HCT116 (cell line): Measurements from ENCODE around the gene ZBTB7C. TPM values are rescaled to one million over a fixed set of nuclear protein-coding genes. Genes with fewer than 3 reads are reported as not detected.

Experiments
- ATAC-seq: fragments of 200-7000 bp; cut with Tn5 transposase; 2 replicates; pipeline ENCODE4 v1.9.1; 2020; ENCODE audit warnings: mild to moderate bottlenecking, moderate library complexity
- BruUV-seq: library from RNA; stranded (reverse); fragments of 400-500 nt; replicated peaks from 2 replicates; lab custom pipeline; 2021; lab: Mats Ljungman, UMichigan
- CTCF ChIA-PET: fragments of 300-600 bp; sonication (Branson Sonifier 250); formaldehyde crosslinking; loops from one replicate; lab custom pipeline; 2021; ENCODE audit warnings: antibody characterized with exemption; lab: Charles Lee
- POLR2A ChIA-PET: fragments of 300-600, 350-600 bp; sonication (Branson Sonifier 250); formaldehyde crosslinking; loops from one replicate; lab custom pipeline; 2021; ENCODE audit warnings: antibody characterized with exemption; lab: Charles Lee
- RAD21 ChIA-PET, 2 experiments: fragments of 300-600 bp; sonication (Branson Sonifier 250); formaldehyde crosslinking; loops; one replicate each; lab custom pipeline; 2023; ENCODE audit warnings: low total read pairs in 2 of 2; ENCODE audit not compliant: uncharacterized antibody in 2 of 2, unreplicated experiment in 2 of 2, low non-redundant PET in 1 of 2; lab: Charles Lee
- DNase-seq: peaks from one replicate; pipeline ENCODE4 v3.0.0-alpha.2; 2010; ENCODE audit warnings: low read depth, low spot score
- H2AFZ ChIP-seq: fragments of 200-600 bp; shearing (Covaris generic), sonication (generic); 2 replicates; pipeline ENCODE4 v1.6.1; 2017; ENCODE audit warnings: low read depth, mixed run types, mixed read lengths, antibody characterized with exemption, low read length; ENCODE audit not compliant: poor library complexity, severe bottlenecking
- H3K27ac ChIP-seq: 2 replicates; pipeline ENCODE4 v1.5.1; 2012; ENCODE audit warnings: low read depth, low read length
- H3K27me3 ChIP-seq: fragments of 200-600 bp; sonication (generic); 2 replicates; pipeline ENCODE4 v1.6.1; 2016; ENCODE audit warnings: mixed run types, low read length, mixed read lengths; ENCODE audit not compliant: insufficient read depth
- H3K36me3 ChIP-seq, 2 experiments: fragments of 200-500 bp in 1 of 2; fragments of 200-600 bp in 1 of 2; sonication (Bioruptor generic) in 1 of 2; sonication (generic) in 1 of 2; 2 replicates each; pipeline versions ENCODE4 v1.5.1 to v1.6.1; 2014 to 2016; ENCODE audit warnings: low read length in 2 of 2, inconsistent platforms in 1 of 2, mixed read lengths in 1 of 2, mixed run types in 1 of 2; ENCODE audit not compliant: insufficient read depth in 2 of 2, control insufficient read depth in 1 of 2
- H3K4me1 ChIP-seq, 2 experiments: fragments of 200-600 bp in 1 of 2; sonication (generic) in 1 of 2; 2 replicates each; pipeline versions ENCODE4 v1.5.1 to v1.6.1; 2012 to 2017; ENCODE audit warnings: low read length in 2 of 2, inconsistent platforms in 1 of 2, mild to moderate bottlenecking in 1 of 2, mixed read lengths in 1 of 2, mixed run types in 1 of 2, moderate library complexity in 1 of 2; ENCODE audit not compliant: insufficient read depth in 2 of 2, control insufficient read depth in 1 of 2
- H3K4me2 ChIP-seq: fragments of 200-600 bp; sonication (generic); 2 replicates; pipeline ENCODE4 v1.6.1; 2017; ENCODE audit warnings: mixed run types, low read length, mixed read lengths
- H3K4me3 ChIP-seq, 2 experiments: fragments of 200-600 bp in 1 of 2; sonication (generic) in 1 of 2; replicated peaks in 1 of 2; 2 replicates each; pipeline ENCODE4 v1.5.1; 2011 to 2016; ENCODE audit warnings: low read length in 2 of 2, control low read depth in 1 of 2, low read depth in 1 of 2, mild to moderate bottlenecking in 1 of 2, mixed read lengths in 1 of 2, mixed run types in 1 of 2
- H3K79me2 ChIP-seq: fragments of 200-600 bp; sonication (generic); 2 replicates; pipeline ENCODE4 v1.6.1; 2017; ENCODE audit warnings: mild to moderate bottlenecking, mixed run types, low read length, moderate library complexity, mixed read lengths; ENCODE audit not compliant: insufficient read depth
- H3K9ac ChIP-seq: fragments of 200-600 bp; sonication (generic); 2 replicates; pipeline ENCODE4 v1.6.1; 2016; ENCODE audit warnings: low read length, mixed read lengths
- H3K9me2 ChIP-seq: fragments of 200-600 bp; sonication (generic), shearing (Covaris generic); 2 replicates; pipeline ENCODE4 v1.6.1; 2017; ENCODE audit warnings: mixed run types, mild to moderate bottlenecking, moderate library complexity; ENCODE audit not compliant: insufficient read depth
- H3K9me3 ChIP-seq, 2 experiments: fragments of 200-500 bp in 1 of 2; fragments of 200-600 bp in 1 of 2; sonication (Bioruptor generic) in 1 of 2; sonication (generic) in 1 of 2; 2 replicates each; pipeline ENCODE4 v1.6.1; 2014 to 2017; ENCODE audit warnings: low read length in 2 of 2, mixed read lengths in 2 of 2, inconsistent platforms in 1 of 2, low read depth in 1 of 2, mild to moderate bottlenecking in 1 of 2, mixed run types in 1 of 2, moderate library complexity in 1 of 2; ENCODE audit not compliant: control insufficient read depth in 1 of 2, insufficient read depth in 1 of 2
- H4K20me1 ChIP-seq: fragments of 200-600 bp; sonication (generic), shearing (Covaris generic); 2 replicates; pipeline ENCODE4 v1.6.1; 2017; ENCODE audit warnings: mixed run types, mild to moderate bottlenecking, moderate library complexity; ENCODE audit not compliant: insufficient read depth
- FOSL1 ChIP-seq: IDR thresholded peaks from 2 replicates; pipeline ENCODE4 v1.6.1; 2012; ENCODE audit warnings: low read depth
- POLR2AphosphoS5 ChIP-seq: IDR thresholded peaks from 2 replicates; pipeline ENCODE4 v1.6.1; 2011; ENCODE audit warnings: mild to moderate bottlenecking, low read depth, low read length, moderate library complexity
- SIN3A ChIP-seq: IDR thresholded peaks from 2 replicates; pipeline ENCODE4 v1.6.1; 2012; ENCODE audit warnings: low read depth
- TCF7L2 ChIP-seq: IDR thresholded peaks from 2 replicates; pipeline ENCODE4 v1.7.0; 2011; ENCODE audit warnings: borderline replicate concordance, inconsistent platforms; ENCODE audit not compliant: insufficient read depth, insufficient read length; ENCODE audit errors: extremely low read depth
- intact Hi-C: fragments of 100-400 bp; cut with micrococcal nuclease; formaldehyde crosslinking; loops from 2 replicates; pipeline ENCODE4 v1.10.0; 2022
- total RNA-seq: library from RNA; stranded (reverse); gene quantifications from one replicate; pipeline ENCODE4 v1.2.1, GENCODE V29; 2021; ENCODE audit not compliant: unreplicated experiment
- TF ChIP-seq, protein P1 (sequence below): IDR thresholded peaks from 2 replicates; pipeline ENCODE4 v1.6.1; 2012
- TF ChIP-seq, protein P2 (sequence below): IDR thresholded peaks from 2 replicates; pipeline ENCODE4 v1.6.1; 2011; ENCODE audit warnings: mild to moderate bottlenecking, low read length, moderate library complexity; ENCODE audit not compliant: insufficient replicate concordance; ENCODE audit errors: extremely low read depth
- TF ChIP-seq, protein P3 (sequence below): IDR thresholded peaks from 2 replicates; pipeline ENCODE4 v1.6.1; 2012; ENCODE audit warnings: low read depth
- TF ChIP-seq, protein P4 (sequence below), 3 experiments: fragments of 200-600 bp in 1 of 3; sonication (generic) in 1 of 3; IDR thresholded peaks in 2 of 3; conservative IDR thresholded peaks in 1 of 3; 2 replicates each; pipeline ENCODE4 v1.5.1; 2012 to 2017; ENCODE audit warnings: low read depth in 2 of 3, low read length in 2 of 3, antibody characterized with exemption in 1 of 3, borderline replicate concordance in 1 of 3, control low read depth in 1 of 3, mild to moderate bottlenecking in 1 of 3, mixed read lengths in 1 of 3, mixed run types in 1 of 3, moderate library complexity in 1 of 3; ENCODE audit not compliant: insufficient read depth in 1 of 3

Gene ZBTB7C
- total RNA-seq, 1 experiment from 2014 or later, result 0.37 TPM

DNA sequence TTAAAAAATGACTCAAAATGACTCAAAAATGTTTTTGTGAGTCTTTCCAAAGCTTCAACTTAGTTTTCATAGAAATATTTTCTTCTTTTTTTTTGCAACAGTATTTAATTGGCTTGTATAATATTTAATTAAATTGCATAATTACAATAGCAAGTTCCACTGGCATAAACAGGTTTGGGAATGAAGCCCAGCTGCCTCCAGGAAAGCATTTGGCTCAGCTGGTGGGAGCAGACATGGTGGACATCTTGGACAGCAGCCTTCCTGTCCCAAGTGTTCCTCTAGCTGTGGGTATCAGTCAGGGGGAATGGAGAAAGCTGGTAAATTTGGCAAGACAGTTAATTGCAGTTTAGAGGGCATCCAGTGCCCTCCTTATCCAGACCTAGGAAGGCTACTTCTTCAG is 213.4 kb downstream of the ZBTB7C start:
- Histone ChIP-seq H3K4me2 (no peak overlapping the region), H3K27ac (no peak overlapping the region), H2AFZ (no peak overlapping the region), H3K9ac (no peak overlapping the region), H3K4me3 (no peak overlapping the region), H3K27me3 (peaks cover 11% of the 10 kb centered on the region; the same call in 1 of the 2 replicates), H3K4me1 (peaks cover under 1 to 5% of the 10 kb centered on the region in 2 experiments; a peak in 3 of 4 replicates), H3K9me2 (no peaks in the 10 kb centered on the region), H4K20me1 (no peaks in the 10 kb centered on the region), H3K36me3 (no peaks in the 10 kb centered on the region), H3K9me3 (no peaks in the 10 kb centered on the region), H3K79me2 (no peaks in the 10 kb centered on the region)
- RAD21 ChIA-PET, result no interaction called here
- no peak for ATAC-seq
- BruUV-seq, result no TSS peak
- CTCF ChIA-PET, result no interaction called here
- POLR2A ChIA-PET, result no interaction called here
- no peak for DNase-seq
- no peak for TF ChIP-seq FOSL1
- TF ChIP-seq, protein P1, sequence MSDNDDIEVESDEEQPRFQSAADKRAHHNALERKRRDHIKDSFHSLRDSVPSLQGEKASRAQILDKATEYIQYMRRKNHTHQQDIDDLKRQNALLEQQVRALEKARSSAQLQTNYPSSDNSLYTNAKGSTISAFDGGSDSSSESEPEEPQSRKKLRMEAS, result no peak
- no peak for TF ChIP-seq TCF7L2
- TF ChIP-seq, protein P2, sequence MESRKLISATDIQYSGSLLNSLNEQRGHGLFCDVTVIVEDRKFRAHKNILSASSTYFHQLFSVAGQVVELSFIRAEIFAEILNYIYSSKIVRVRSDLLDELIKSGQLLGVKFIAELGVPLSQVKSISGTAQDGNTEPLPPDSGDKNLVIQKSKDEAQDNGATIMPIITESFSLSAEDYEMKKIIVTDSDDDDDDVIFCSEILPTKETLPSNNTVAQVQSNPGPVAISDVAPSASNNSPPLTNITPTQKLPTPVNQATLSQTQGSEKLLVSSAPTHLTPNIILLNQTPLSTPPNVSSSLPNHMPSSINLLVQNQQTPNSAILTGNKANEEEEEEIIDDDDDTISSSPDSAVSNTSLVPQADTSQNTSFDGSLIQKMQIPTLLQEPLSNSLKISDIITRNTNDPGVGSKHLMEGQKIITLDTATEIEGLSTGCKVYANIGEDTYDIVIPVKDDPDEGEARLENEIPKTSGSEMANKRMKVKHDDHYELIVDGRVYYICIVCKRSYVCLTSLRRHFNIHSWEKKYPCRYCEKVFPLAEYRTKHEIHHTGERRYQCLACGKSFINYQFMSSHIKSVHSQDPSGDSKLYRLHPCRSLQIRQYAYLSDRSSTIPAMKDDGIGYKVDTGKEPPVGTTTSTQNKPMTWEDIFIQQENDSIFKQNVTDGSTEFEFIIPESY, result no peak
- no peak for TF ChIP-seq POLR2AphosphoS5
- TF ChIP-seq, protein P3, sequence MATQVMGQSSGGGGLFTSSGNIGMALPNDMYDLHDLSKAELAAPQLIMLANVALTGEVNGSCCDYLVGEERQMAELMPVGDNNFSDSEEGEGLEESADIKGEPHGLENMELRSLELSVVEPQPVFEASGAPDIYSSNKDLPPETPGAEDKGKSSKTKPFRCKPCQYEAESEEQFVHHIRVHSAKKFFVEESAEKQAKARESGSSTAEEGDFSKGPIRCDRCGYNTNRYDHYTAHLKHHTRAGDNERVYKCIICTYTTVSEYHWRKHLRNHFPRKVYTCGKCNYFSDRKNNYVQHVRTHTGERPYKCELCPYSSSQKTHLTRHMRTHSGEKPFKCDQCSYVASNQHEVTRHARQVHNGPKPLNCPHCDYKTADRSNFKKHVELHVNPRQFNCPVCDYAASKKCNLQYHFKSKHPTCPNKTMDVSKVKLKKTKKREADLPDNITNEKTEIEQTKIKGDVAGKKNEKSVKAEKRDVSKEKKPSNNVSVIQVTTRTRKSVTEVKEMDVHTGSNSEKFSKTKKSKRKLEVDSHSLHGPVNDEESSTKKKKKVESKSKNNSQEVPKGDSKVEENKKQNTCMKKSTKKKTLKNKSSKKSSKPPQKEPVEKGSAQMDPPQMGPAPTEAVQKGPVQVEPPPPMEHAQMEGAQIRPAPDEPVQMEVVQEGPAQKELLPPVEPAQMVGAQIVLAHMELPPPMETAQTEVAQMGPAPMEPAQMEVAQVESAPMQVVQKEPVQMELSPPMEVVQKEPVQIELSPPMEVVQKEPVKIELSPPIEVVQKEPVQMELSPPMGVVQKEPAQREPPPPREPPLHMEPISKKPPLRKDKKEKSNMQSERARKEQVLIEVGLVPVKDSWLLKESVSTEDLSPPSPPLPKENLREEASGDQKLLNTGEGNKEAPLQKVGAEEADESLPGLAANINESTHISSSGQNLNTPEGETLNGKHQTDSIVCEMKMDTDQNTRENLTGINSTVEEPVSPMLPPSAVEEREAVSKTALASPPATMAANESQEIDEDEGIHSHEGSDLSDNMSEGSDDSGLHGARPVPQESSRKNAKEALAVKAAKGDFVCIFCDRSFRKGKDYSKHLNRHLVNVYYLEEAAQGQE, result no peak
- TF ChIP-seq SIN3A, result no peak
- TF ChIP-seq, protein P4, sequence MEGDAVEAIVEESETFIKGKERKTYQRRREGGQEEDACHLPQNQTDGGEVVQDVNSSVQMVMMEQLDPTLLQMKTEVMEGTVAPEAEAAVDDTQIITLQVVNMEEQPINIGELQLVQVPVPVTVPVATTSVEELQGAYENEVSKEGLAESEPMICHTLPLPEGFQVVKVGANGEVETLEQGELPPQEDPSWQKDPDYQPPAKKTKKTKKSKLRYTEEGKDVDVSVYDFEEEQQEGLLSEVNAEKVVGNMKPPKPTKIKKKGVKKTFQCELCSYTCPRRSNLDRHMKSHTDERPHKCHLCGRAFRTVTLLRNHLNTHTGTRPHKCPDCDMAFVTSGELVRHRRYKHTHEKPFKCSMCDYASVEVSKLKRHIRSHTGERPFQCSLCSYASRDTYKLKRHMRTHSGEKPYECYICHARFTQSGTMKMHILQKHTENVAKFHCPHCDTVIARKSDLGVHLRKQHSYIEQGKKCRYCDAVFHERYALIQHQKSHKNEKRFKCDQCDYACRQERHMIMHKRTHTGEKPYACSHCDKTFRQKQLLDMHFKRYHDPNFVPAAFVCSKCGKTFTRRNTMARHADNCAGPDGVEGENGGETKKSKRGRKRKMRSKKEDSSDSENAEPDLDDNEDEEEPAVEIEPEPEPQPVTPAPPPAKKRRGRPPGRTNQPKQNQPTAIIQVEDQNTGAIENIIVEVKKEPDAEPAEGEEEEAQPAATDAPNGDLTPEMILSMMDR (IDR thresholded peaks at IDR 0.05 in 2 of 3, conservative IDR thresholded peaks at IDR 0.05 in 1 of 3; ENCODE audit: borderline replicate concordance in 1 of 3, insufficient read depth in 1 of 3, low read depth in 2 of 3, low read length in 2 of 3), result no peak
- intact Hi-C loops, result no loop called here
